Choroid plexus epithelial cell (primary cell): Measurements from ENCODE around the gene CACHD1.

Experiments used
- DNase-seq: peaks from one replicate; pipeline ENCODE4 v3.0.0-alpha.2; 2010; ENCODE audit warnings: low read depth
- H3K4me3 ChIP-seq: 2 replicates; pipeline ENCODE4 v1.5.1; 2011; ENCODE audit warnings: low read depth, mild to moderate bottlenecking, control low read depth, low read length, moderate library complexity
- TF ChIP-seq, protein P1 (sequence below): conservative IDR thresholded peaks from 2 replicates; pipeline ENCODE4 v1.5.1; 2011; ENCODE audit warnings: low read depth, mild to moderate bottlenecking, control low read depth, inconsistent platforms, low read length, moderate library complexity

The CACHD1 gene

DNA sequence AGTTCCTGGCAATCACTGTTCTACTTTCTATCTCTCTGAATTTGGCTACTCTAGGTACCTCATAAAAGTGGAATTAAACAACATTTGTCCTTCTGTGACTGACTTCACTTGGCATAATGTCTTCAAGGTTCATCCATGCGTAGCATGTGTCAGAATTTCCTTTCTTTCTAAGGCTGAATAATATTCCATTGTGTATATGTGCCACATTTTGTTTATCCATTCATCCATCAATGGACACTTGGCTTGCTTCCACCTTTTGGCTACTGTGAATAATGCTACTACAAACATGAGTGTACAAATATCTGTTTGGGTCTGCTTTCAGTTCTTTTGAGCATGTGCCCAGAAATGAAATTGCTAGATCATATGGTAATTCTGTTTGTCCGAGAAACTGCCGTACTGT, 14.7 kb downstream of the CACHD1 start:
- no peak overlapping the region for H3K4me3 ChIP-seq
- TF ChIP-seq, protein P1, sequence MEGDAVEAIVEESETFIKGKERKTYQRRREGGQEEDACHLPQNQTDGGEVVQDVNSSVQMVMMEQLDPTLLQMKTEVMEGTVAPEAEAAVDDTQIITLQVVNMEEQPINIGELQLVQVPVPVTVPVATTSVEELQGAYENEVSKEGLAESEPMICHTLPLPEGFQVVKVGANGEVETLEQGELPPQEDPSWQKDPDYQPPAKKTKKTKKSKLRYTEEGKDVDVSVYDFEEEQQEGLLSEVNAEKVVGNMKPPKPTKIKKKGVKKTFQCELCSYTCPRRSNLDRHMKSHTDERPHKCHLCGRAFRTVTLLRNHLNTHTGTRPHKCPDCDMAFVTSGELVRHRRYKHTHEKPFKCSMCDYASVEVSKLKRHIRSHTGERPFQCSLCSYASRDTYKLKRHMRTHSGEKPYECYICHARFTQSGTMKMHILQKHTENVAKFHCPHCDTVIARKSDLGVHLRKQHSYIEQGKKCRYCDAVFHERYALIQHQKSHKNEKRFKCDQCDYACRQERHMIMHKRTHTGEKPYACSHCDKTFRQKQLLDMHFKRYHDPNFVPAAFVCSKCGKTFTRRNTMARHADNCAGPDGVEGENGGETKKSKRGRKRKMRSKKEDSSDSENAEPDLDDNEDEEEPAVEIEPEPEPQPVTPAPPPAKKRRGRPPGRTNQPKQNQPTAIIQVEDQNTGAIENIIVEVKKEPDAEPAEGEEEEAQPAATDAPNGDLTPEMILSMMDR, result no peak
- no peak for DNase-seq

DNA sequence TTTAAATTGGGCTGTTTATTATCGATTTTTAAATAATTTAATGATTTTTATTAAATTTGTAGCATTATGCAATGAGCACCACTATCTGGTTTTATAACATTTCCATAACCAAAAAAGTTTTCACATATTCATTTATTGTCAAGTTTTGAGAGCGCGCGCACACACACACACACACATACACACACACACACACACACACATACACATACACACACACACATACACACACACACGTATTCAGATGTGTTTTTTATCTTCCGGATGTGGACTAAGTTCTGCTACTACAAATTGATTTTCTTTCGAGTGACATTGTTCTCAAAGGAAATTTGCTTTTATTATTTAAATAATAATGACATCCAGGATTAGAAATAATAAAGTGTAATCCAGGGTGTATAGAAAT, 16.3 kb downstream of the CACHD1 start:
- H3K4me3 ChIP-seq, result no peak overlapping the region
- TF ChIP-seq, protein P1, result no peak
- no peak for DNase-seq

DNA sequence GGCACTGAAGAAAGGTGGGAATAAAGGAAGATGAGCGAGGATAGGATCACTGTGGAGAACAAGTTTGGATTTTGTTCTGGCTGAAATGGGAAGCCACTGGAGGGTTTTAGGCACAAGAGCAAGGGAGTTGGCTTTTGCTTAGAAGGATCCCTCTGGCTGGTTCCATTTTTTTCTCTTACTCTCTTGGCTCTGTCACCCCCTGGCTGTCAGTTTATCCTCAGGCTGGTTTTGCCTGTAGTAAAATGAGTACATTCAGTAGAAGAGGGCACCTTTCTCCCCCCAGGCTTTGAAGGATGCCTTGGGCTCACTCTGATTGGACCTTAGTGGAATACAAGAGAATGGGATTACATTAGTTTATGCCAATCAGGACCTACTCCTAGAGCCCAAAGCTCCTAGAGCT, 17.1 kb downstream of the CACHD1 start:
- TF ChIP-seq, protein P1, result peak; percentile 37
- no peak overlapping the region for H3K4me3 ChIP-seq
- DNase-seq, result no peak

DNA sequence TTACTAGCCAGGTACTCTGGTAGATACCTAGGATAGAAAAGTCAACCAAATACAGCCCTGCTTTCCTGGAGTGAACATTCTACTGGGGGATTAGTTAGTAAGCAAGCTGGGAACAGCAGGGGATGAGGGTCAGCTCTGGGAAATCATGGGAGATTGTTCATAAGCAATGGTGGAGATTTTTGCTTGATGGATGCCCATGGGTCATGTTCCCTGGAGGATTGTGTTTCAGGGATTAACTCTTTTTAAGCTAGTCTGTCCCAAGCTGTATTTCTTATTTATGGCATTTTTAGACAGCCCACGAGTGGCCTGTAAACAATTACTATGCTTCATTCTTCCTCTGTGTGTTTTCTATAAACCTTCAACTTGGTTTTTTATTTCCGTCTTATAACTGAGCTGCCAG, 18.9 kb downstream of the CACHD1 start:
- TF ChIP-seq, protein P1, result no peak
- no peak overlapping the region for H3K4me3 ChIP-seq
- DNase-seq, result no peak

DNA sequence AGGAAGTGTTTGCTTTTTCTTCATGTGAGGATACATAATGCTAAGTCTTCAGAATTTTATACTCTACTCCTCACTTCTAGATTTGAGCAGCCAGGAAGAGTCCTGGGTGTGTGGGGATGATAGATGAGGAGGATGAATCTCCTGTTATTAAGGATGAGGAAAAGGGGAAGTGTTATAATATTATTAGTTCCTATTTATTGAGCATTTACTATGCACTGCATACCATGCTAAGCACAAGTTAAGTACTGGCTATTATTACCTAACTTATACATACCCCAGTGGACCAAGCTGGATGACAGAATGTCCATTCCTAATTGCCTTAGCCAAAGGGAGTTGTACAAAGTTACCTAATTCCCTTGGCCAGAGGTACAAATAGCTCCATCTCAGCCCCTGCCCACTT, 19.8 kb downstream of the CACHD1 start:
- H3K4me3 ChIP-seq, result no peak overlapping the region
- TF ChIP-seq, protein P1, result no peak
- no peak for DNase-seq

DNA sequence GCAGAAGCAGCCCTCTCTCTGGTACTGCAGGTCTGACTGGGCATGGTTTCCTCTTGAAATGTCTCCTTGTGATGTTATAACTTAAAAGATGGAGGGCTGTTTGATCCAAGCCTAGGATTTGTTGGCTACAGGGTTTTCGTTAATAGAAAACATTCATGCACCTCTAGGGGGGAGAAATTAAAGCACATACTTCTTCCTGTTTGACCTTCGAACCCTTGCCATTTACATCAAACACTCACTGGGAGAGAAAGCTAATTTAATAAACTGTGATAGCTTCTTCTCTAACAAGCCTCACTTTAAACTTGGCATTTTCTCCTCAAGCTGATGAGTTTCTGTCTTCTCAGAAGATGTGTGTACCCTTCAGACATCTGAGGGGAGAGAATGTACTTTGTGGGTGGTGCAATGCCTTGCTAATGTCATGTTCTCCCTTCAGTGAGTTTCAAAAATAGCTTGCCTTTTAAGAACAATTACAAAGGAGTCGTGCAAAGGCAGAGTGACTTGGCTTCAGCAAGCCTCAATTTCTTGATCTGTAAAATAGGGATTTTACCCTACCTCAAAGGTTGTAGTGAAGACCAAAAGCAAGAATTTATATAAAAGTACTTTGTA, 20.4 kb downstream of the CACHD1 start:
- H3K4me3 ChIP-seq, result no peak overlapping the region
- TF ChIP-seq, protein P1, result no peak
- DNase-seq, result no peak

DNA sequence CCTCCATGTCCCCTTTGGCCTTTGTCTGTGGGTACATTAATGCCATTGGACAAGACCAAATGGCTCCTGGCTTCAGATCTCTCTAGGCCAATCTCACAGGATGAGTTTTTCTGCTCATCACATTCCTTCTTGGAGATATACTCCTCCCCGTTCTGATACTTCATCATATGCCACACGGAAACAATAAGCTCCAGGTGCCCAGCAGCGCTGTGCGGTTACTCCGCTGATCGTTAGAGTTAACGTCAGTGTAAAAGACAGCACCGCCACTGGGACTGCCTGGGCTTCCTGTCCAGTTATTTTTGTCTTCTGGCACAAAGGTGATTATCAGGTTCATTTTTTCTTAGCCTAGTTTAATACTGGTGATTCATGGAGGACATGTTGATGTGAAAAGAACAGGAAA, 22.5 kb downstream of the CACHD1 start:
- TF ChIP-seq, protein P1, result no peak
- no peak for DNase-seq
- H3K4me3 ChIP-seq, result no peak overlapping the region
